CD4-positive, alpha-beta T cell treated with Interleukin-2 at 100 ng/mL for 4 hours (primary cell): Measurements from ENCODE around the gene AP2A2.
"Not testable (repeated sequence)": the region's sequence is repeated elsewhere in the genome, so short reads cannot be mapped to it uniquely, and the experiment has no call there.

Experiments
- DNase-seq: peaks from one replicate; pipeline ENCODE4 v3.0.0-alpha.2; 2020; ENCODE audit warnings: low spot score

The AP2A2 gene

DNA sequence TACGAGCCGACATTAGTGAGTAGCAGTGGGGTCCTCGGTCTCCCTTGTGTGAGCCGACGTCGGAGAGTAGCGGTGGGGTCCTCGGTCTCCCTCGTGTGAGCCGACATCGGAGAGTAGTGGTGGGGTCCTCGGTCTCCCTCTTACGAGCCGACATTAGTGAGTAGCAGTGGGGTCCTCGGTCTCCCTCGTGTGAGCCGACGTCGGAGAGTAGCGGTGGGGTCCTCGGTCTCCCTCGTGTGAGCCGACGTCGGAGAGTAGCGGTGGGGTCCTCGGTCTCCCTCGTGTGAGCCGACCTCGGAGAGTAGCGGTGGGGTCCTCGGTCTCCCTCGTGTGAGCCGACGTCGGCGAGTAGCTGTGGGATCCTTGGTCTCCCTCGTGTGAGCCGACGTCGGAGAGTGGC is 49.7 kb downstream of the AP2A2 start:
- DNase-seq = not testable (repeated sequence)

DNA sequence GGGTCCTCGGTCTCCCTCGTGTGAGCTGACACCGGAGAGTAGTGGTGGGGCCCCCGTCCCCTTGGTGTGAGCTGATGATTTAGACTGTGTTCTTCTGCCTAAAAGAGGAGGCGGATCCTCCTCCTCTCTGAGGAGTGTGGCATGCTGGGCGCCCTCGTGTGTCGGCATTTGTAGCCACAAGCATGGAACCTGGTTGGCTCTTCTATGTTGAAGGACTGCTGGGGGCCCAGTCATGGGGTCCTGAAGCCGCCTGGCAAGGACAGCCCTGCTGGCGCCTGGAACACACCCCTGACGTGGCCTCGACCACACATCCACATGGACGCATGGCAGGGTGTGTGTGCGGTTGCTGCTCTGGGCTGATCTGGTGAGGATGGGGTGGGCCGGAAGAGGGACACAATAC is 50.2 kb downstream of the AP2A2 start:
- DNase-seq = no peak

DNA sequence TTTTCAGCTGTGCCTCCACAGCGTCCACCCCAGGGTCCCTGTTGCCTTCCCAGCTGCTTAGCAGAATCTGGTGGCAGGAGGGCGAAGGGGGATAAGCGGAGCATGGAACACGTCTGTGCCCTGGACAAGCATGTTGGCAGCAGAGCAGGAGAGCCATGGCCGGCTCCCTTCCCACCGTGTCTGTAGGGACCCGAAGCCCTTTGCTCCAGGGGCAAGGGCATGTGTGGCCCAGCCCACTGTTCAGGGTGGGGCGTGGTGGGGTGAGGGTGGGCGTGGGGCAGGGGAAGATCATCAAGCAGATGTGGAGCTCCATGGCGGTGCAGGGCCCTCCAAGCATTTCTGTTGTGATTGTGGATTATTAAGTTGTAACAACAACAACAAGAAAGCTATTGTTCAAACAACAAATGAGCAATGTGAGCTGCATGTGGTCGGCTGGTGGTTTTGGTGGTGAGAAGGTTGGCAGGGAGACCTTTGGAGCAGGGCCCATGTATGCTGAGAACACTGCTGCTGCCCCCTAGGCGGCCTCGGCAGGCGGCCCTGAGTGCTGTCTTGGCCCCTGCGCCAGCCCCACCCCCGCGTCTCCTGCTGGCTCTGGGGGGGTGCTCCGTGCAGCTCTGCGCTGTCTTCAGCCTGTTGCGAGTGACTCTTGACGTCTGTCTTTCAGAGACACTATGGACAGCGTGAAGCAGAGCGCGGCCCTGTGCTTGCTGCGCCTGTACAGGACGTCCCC is 50.9 kb downstream of the AP2A2 start:
- DNase-seq = no peak

DNA sequence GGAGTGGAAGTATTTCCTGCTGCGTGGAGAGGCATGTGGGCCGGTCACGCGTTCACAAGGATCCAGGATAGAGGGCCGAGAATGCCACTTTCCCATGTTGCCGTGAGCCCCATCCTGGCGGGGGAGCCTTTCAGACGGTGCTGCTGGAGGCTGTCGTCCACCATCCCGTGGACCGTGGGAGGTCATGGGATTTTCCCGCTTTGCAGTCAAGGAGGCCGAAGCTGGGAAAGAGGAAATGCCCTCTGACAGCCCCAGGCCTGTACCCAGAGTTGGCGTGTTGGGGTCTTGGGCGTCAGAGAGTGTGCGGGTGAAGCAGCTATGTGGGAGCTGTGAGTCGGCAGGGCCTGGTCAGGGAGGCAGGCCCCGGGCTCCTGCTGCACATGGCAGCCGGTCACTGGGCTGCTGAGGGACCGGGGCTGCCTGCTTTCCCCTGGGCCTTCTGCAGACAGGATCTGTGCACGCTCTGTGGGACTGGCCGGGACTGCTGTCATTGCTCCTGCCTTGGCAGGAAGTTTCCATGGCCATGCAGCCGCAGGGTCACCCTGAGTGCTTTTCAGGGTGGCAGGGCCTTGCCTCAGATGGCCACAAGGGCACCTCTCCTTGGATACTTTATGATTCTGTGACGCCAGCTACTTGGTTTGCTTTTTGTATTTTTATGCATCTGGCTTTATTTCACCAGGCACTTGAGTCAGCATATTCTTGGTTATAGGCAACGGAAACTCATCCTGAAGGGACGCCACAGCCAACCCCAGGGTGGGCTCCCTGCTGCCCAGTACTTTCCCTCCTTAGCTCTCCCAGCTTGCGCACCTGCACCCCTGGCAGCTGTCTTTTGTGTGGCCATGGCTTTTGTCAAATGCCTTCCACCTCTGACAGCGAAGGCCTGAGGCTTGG is 52.4 kb downstream of the AP2A2 start:
- DNase-seq = no peak

DNA sequence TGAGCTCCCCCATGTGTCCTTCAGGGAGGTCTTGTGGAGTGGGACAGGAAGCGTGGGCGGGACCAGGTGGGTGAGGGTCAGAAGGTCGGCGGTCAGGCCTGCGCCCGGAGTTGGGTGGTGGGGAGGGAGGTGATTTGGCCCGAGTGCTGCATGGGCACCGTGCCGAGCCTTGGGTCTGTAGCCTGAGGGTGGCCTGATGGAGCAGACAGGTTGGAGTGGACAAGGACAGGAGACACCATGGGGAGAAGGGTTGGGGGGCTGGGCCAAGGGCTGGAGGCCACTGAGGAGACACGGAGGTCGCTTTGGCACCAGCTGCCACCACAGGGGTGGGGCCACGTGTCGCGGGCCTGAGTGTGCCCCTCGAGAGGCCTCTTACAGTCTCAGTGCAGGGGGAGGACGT is 53.1 kb downstream of the AP2A2 start:
- no peak for DNase-seq

DNA sequence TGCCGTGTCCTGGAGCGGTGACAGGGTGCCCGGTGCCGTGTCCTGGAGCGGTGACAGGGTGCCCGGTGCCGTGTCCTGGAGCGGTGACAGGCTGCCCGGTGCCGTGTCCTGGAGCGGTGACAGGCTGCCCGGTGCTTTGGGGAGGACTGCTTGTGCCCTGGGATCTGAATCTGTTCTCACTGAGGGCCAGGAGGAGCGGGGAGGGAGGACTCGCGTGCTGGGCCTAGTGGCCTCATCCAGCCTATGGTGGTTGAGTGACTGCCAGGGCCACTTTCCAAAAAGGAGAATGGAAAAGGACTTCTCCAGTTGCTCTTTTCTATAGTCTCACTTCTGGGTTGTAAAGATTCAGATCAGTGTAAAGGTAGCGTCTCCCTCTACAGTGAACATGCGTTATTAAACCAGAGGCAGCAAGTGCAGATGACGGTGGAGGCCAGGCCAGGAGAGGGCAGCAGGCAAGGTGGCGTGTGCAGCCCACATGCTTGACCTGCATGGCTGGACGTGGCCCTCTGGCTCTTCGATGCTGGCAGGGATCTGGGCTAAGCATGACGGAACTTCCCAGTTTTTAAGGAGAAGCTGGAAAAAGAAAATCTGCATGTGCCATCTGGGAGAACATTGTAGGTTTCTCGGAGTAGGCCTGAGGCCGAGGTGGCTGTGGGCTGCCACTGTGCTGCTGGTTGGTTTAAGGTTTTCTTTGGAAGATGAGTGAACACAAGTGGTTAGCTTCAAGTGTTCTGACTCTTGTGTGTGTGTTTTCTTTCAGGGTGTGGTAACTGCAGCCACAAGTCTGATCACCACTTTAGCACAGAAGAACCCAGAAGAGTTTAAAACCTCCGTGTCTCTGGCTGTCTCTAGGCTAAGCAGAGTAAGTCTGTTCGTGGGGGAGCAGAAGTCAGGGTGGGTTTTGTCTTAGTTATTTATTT is 55.0 kb downstream of the AP2A2 start:
- no peak for DNase-seq

DNA sequence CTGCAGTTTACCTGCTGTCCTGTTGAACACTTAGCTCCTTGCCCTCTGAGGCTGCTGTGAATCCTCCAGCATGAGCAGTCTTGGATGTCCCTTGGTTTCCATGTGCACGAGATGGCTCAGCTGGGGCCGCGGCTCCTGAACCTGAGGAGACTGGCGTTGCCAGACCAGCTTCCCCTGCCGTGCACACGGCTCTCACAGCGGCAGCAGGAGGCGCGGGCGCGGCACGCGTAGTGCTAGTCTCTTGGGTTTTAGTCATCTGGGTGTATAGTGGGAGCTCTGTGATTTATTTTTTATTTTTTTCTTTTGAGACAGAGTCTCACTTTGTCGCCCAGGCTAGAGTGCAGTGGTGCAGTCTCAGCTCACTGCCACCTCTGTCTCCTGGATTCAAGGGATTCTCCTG is 56.1 kb downstream of the AP2A2 start:
- no peak for DNase-seq

DNA sequence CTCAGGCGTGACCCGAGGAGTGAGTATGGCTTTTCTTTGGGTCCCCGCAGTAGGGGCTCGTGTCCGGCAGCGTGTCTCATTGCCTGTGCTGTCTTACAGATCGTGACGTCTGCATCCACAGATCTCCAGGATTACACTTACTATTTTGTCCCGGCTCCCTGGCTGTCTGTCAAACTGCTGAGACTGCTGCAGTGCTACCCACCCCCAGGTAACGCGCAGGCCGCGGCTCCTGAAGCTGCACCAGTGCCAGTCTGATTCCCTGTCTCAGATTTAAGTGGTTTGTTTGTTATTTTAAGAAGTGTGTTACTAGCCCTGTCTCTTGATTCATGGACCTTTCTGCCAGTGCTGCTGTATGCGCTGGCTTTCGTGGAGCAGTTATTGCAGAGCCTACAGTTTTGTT is 58.9 kb downstream of the AP2A2 start:
- DNase-seq = no peak

DNA sequence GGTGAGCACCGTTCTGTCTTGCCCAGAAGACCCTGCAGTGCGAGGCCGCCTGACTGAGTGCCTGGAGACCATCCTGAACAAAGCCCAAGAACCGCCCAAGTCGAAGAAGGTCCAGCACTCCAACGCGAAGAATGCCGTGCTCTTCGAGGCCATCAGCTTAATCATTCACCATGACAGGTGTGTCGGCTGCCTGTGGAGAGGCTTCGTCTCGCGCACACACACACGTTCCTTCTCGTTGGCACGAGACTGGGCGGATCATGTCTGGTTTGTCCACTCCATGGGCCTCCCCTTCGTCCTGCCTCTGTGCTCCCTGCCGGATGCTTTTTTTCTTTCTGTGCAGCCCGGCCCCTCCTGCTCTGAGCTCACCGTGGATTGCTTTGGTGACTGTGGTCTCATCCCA is 59.7 kb downstream of the AP2A2 start:
- DNase-seq = no peak

DNA sequence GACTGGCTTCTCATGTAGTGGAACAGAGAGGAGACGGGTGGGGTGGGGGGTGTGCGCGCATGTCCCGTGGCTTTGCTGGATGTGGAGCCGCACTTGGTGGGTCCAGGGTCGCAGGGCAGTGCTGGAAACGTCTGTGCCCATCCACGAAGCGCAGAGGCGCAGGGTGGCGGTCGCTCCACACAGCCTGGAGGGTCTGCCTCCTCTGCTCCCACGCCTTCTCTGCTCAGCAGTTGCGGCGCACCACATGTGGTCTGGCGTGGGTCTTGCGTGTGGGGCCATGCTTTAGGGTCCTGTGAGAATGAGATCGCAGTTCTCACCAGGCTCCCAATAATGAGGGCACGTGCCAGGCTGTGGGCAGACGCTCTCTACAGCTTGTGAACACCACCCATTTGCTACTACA is 60.2 kb downstream of the AP2A2 start:
- DNase-seq = no peak

DNA sequence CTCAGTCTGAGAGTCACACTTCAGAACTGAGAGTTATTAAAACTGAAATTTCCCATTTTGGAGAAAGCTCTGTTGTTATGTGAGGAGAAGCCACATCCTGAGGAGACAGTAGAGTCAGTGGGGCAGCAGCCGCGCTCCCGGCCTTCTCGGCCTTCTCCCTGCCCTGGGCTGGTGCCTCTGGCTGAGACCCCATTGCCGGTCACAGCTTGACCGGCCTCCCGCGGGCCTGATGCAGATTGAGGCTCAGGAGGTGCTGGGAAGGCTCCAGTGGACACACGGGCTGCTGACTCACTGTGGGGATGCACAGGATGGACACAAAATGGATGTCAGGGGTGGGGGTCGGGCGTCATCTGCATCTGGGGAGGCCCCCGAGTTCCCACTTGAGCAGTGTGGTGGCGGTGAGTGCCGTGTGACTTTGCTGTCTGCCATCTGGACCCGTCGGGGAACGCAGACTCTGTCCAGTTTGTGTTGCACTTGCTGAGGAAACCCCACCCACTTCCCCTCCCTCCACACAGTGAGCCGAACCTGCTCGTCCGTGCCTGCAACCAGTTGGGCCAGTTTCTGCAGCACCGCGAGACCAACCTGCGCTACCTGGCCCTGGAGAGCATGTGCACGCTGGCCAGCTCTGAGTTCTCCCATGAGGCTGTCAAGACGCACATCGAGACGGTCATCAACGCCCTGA is 60.7 kb downstream of the AP2A2 start:
- no peak for DNase-seq

DNA sequence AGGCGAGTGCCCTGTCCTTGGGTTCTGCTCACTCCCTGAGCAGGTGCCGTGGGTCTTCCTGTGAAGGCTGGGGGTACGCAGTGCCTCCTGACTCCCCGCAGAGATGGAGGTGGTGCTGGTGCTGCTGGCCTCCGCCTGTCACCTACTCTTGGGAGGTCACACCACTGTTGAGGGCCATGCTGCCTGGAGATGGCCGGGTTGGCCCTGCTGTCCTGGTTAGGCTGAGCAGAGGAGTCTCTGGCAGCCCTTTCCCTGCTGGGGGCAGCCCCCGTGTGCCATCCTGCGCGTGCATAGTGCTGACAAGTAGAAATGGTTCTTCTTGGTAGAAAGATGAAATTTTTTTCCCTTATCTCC is 61.3 kb downstream of the AP2A2 start:
- DNase-seq = no peak

DNA sequence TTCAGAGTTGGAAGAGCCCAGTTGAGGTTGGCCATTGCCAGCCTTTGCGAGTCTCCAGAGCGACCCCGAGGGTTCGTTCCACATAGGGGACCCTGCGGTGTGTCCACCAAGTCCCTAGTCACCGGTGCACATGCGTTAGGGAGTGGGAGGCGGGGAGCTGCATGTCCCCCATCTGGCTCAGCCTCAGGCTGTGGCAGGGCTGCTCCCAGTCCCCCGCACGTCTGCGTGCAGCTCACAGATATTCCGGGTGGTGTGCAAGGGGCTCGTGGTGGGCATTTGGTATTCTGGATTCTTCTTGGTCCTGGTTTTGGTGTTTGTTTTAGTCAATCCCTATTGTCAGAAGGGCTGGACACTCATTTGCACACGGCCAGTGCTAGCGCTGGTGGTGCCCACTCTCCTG is 62.0 kb downstream of the AP2A2 start:
- DNase-seq = no peak

DNA sequence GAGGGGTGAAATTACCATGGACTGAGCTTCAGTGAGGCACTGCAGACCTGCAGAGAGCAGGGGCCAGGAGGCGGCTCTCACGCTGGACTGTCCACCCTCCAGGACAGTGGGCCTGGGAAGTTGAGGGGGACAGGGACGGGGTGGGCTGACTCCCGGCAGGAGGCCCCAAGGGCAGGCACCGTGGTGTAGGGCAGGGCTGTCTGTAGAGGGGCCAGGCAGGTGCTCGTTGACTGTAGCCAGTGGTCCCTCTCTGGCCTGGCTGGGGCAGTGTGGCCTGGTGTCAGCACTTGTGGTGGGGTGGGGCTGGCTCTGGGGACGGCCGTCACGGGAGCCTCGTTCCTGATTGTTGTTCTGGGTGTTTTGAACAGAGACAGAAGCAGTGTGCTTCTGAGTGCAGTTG is 64.4 kb downstream of the AP2A2 start:
- no peak for DNase-seq

DNA sequence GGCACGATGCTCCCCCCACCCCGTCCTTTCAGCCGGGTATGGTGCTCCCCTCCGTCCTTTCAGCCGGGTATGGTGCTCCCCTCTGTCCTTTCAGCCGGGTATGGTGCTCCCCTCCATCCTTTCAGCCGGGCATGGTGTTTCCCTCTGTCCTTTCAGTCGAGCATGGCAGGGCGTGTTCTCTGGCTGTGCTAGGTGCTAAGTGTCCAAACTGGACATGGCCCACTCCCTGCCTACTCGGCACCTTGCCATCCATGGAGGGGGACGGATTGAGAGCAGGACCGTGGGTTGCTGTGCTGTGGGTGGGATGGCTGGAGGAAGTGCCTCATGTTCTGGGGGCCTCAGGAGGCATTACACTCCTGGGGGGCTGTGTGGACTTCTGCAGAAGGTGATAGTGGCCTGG is 65.4 kb downstream of the AP2A2 start:
- DNase-seq = no peak

DNA sequence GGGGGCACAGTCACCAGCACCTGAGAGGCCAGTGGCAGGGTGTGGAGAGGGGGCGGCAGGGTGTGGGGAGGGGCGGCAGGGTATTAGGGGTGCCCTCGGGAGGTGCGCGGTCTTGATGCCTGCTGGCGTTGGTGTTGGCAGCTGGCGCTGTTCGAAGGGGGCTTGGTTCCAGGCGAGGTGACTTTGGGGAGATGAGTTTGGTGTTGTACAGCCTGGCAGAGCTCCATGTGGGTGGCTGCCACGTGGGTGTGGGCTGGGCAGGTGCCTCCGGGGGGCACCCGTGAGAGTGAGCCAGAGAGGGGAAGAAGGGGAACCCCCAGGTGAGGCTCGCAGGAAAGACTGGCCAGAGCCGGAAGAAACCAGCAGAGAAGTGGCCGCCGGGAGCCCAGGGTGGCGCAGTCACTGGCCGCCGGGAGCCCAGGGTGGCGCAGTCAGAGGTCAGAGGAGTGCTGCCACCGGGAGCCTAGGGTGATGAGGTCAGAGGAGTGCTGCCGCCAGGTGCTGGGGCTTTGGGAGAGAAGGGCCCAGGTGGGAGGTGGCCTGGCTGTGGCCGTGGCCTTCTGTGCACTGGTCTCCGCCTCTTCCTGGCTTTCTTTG is 66.1 kb downstream of the AP2A2 start:
- no peak for DNase-seq

DNA sequence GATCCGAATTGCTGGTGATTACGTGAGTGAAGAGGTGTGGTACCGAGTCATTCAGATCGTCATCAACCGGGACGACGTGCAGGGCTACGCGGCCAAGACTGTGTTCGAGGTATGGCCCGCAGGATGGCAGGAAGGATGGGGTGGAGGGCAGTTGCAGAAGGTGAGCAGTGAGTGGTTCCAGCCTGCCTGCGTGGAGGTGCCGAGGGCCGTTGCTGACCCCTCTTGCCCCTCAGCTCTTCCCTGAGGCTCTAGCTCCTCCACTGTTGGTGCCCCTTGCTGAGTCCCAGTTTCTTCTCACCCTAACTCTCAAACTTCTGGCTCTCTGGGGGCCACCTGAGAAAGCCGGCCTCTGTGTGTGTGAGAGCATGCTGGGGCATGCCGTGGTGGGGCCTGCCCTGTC is 66.9 kb downstream of the AP2A2 start:
- no peak for DNase-seq

DNA sequence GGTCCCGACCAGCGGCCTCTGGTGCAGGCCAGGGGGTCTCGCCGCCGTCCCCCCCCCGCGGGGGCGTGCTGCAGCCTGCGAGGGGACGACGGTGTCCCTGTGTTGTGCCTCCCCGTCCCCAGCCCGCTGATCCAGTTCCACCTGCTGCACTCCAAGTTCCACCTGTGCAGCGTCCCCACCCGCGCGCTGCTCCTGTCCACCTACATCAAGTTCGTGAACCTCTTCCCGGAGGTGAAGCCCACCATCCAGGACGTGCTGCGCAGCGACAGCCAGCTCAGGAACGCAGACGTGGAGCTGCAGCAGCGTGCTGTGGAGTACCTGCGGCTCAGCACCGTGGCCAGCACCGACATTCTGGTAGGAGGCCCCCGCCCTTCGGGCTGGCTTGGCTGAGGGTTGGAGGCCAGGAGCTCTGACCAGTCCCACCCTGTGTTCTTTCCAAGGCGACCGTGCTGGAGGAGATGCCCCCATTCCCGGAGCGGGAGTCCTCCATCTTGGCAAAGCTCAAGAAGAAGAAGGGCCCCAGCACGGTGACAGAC is 68.0 kb downstream of the AP2A2 start:
- no peak for DNase-seq

DNA sequence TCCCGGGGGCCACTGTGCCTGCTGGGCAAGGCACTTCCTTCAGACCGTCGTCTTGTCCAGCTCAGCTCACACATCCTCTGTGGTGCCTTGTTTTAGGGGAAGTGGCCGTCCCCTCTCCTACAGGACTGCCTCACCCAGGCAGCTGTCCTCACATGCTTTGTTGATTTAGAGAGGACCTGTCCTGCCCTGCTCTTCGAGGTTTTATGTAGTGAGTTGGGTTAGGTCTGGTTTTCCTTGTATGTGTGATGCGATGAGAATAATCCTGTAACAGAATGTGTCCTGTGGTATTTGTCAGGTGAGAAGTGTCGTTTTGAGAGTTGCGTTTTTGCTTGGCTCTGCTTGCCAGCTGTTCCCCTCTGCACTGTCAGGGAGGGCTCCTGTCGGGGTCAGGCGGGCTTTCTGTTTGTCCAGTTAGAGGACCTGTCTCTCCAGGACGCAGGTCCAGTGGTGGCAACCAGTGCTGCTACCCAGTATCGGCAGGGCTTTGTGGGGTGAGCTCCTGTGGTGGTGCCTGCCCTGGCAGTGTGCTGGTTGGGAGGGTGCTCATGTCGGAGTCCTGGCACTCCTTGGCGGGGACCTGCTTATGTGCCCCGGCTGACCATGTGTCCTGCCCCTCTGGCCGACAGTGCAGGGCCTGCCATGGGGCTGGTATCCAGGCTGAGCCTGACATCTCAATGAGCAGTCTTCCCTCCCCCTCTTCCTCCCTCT is 69.5 kb downstream of the AP2A2 start:
- DNase-seq = no peak

DNA sequence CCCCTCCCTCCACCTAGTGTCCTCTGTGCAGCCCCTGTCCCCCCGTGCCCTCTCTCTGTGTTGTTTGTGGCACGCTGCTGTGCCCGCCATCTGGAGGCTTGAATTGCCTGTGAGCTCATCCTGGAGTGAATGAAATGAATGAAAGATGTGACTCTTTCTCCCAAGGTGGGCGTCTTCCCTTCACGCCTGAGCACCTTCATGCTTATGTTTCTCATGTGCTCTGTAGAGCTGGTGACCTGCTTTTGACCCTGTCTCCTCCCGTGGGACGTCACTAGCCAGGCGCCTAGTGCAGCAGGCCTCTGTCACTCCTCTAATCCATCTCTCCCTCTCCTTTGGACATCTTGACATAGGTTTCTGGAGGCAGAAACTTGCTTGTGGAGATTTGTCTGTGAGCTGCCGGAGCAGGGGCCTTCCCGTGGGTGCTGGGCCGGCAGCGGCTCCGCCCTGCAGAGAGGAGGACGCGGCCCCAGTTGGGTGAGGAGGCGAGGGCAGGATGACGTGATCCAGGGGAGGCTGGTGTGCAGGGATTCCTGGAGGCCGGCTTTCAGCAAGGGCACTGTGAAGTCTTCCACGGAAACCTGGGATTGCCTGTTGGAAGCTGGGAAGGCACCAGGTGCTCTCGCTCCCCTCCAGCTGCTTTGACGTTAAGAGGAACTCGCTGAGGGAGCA is 70.2 kb downstream of the AP2A2 start:
- DNase-seq = no peak
